ENCODE measurements around the gene ATP1A1.

The ATP1A1 gene

DNA sequence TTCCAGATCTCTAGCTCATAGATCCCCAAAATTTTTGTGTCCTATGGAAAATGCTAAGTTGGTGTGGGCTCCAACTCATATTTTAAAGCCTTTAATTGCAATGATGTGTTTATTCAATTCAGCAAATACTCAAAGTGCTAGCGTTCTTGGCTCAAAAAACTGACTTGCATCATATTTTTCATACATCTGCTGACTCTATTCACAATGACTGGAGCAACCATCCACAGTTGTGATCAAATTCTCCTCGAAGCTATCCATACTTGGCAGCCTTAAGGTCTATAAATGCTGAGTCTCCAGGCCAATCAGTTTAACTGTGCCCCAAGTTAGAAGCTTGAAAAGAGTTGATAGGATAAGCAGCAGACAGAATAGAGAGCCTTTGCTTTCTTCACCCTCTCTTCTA lies 2.9 kb upstream of the ATP1A1 start:
- H3K4me3 ChIP-seq (ENCODE audit: low read length): no peak overlapping the region

GRCh38 chr1:116371752-116372151 lies 1.3 kb upstream of the ATP1A1 start:
- DNase-seq (ENCODE audit: low read depth): no peak
- TF ChIP-seq, protein P1, sequence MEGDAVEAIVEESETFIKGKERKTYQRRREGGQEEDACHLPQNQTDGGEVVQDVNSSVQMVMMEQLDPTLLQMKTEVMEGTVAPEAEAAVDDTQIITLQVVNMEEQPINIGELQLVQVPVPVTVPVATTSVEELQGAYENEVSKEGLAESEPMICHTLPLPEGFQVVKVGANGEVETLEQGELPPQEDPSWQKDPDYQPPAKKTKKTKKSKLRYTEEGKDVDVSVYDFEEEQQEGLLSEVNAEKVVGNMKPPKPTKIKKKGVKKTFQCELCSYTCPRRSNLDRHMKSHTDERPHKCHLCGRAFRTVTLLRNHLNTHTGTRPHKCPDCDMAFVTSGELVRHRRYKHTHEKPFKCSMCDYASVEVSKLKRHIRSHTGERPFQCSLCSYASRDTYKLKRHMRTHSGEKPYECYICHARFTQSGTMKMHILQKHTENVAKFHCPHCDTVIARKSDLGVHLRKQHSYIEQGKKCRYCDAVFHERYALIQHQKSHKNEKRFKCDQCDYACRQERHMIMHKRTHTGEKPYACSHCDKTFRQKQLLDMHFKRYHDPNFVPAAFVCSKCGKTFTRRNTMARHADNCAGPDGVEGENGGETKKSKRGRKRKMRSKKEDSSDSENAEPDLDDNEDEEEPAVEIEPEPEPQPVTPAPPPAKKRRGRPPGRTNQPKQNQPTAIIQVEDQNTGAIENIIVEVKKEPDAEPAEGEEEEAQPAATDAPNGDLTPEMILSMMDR (conservative IDR thresholded peaks at IDR 0.05; ENCODE audit: low read depth, low read length): no peak
- H3K4me3 ChIP-seq (ENCODE audit: low read length): no peak overlapping the region

More for the DNA sequence above, 2.9 kb upstream of the ATP1A1 start:
- no peak for DNase-seq (ENCODE audit: low read depth)
- TF ChIP-seq, protein P1 (conservative IDR thresholded peaks at IDR 0.05; ENCODE audit: low read depth, low read length): no peak

- H3K4me3 ChIP-seq (ENCODE audit: low read length): peak overlapping the region; percentile 57
- no peak for DNase-seq (ENCODE audit: low read depth)
- TF ChIP-seq, protein P1 (conservative IDR thresholded peaks at IDR 0.05; ENCODE audit: low read depth, low read length): no peak
Measured at GRCh38 chr1:116372191-116372590, 853 bp upstream of the ATP1A1 start.

GRCh38 chr1:116373431-116374352 lies 648 bp downstream of the ATP1A1 start:
- no peak for DNase-seq (ENCODE audit: low read depth)
- TF ChIP-seq, protein P1 (conservative IDR thresholded peaks at IDR 0.05; ENCODE audit: low read depth, low read length): no peak
- H3K4me3 ChIP-seq (ENCODE audit: low read length): peak overlapping the region; percentile 57

GRCh38 chr1:116374353-116375147 lies 1.5 kb downstream of the ATP1A1 start:
- no peak for DNase-seq (ENCODE audit: low read depth)
- TF ChIP-seq, protein P1 (conservative IDR thresholded peaks at IDR 0.05; ENCODE audit: low read depth, low read length): no peak
- H3K4me3 ChIP-seq (ENCODE audit: low read length): peak overlapping the region; percentile 57

DNA sequence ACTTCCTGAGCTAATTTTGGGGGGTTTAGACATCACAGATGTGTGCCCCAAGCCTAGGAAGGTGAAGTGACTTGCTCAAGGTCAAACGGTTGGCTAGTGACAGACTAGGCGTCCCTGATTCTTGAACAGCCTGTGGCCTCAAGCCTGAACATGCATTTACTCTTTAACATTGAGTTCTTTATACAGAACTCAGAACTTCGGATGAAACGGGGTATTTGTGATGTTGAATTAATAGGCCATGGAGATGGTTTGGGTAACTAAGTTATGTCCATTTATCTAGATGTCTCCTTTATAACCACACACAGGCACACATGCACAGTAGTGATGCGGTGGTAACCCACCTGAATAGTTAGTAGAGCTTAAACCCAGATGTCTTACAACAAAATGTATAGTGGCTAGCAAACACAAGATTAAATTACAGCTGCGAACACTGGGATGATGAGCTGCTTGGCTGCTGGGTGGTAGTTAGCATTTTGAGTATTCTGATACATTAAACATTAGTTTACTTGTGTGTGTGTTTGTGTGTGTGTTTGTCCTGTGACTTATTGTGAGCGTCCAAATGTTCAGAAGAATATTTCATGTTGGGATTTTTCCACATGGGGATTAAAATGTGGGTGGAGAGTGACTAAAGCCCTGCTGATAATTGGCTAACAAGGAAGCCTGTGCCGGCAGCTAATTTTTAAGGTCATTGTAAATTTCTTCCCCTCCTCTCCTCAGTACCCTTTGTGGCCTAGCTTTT lies 2.3 kb downstream of the ATP1A1 start:
- peak; percentile 68 for DNase-seq (ENCODE audit: low read depth)
- peak overlapping the region; percentile 57 for H3K4me3 ChIP-seq (ENCODE audit: low read length)
- TF ChIP-seq, protein P1 (conservative IDR thresholded peaks at IDR 0.05; ENCODE audit: low read depth, low read length): no peak
